WERI-Rb-1 (cell line): ENCODE measurements around the gene IER2.
A peak's percentile ranks its signal among the peaks of the same experiment; 100 is the strongest.

Experiments
- DNase-seq: peaks from one replicate; pipeline ENCODE4 v3.0.0-alpha.2; 2020
- H3K27ac ChIP-seq: fragments of 250-450 bp; sonication (Bioruptor Pico); 2 replicates; pipeline ENCODE4 v1.5.1; 2020; ENCODE audit warnings: mild to moderate bottlenecking, moderate library complexity
- H3K27me3 ChIP-seq: fragments of 250-450 bp; sonication (Bioruptor Pico); 2 replicates; pipeline ENCODE4 v1.5.1; 2021; ENCODE audit warnings: mild to moderate bottlenecking, low read depth, moderate library complexity; ENCODE audit not compliant: insufficient read depth, severe bottlenecking
- H3K36me3 ChIP-seq: fragments of 250-450 bp; sonication (Bioruptor Pico); 2 replicates; pipeline ENCODE4 v1.5.1; 2020; ENCODE audit warnings: mild to moderate bottlenecking, moderate library complexity
- H3K4me3 ChIP-seq: 2 replicates; pipeline ENCODE4 v1.5.1; 2011; ENCODE audit warnings: low read depth, mild to moderate bottlenecking, control low read depth, low read length
- H3K9me3 ChIP-seq: fragments of 250-450 bp; sonication (Bioruptor Pico); 2 replicates; pipeline ENCODE4 v1.5.1; 2021; ENCODE audit warnings: mild to moderate bottlenecking, moderate library complexity; ENCODE audit not compliant: severe bottlenecking
- TF ChIP-seq, protein P1 (sequence below): IDR thresholded peaks from 2 replicates; pipeline ENCODE4 v1.5.1; 2011; ENCODE audit warnings: low read depth, mild to moderate bottlenecking, control low read depth, inconsistent platforms, low read length

IER2 gene

DNA sequence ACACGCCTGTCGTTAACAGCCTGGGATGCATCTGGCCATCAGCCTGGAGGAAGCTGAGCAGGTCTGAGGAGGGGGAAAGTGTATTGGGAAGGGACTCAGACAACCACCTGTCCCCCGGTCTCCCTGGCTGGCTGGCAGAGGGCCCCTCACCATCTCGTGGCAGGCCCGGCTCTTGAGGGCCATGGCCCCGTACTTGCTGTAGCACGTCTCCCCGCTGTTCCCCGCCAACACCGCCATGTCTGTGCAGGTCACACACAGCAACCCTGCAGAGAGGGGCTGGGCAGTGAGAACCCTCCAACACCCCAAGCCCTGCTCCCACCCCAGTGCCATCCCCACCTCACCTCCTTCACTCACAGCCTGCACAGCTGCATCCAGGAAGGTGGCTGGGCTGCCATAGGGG is 37.7 kb upstream of the IER2 start:
- Histone ChIP-seq H3K36me3 (peaks cover 38% of the 10 kb centered on the region), H3K27ac (no peak overlapping the region), H3K27me3 (no peaks in the 10 kb centered on the region), H3K4me3 (no peak overlapping the region), H3K9me3 (no peaks in the 10 kb centered on the region)
- TF ChIP-seq, protein P1, sequence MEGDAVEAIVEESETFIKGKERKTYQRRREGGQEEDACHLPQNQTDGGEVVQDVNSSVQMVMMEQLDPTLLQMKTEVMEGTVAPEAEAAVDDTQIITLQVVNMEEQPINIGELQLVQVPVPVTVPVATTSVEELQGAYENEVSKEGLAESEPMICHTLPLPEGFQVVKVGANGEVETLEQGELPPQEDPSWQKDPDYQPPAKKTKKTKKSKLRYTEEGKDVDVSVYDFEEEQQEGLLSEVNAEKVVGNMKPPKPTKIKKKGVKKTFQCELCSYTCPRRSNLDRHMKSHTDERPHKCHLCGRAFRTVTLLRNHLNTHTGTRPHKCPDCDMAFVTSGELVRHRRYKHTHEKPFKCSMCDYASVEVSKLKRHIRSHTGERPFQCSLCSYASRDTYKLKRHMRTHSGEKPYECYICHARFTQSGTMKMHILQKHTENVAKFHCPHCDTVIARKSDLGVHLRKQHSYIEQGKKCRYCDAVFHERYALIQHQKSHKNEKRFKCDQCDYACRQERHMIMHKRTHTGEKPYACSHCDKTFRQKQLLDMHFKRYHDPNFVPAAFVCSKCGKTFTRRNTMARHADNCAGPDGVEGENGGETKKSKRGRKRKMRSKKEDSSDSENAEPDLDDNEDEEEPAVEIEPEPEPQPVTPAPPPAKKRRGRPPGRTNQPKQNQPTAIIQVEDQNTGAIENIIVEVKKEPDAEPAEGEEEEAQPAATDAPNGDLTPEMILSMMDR = no peak
- DNase-seq = no peak

GRCh38 chr19:13115936-13116281 is 34.3 kb upstream of the IER2 start:
- H3K36me3 ChIP-seq = peaks cover 51% of the 10 kb centered on the region
- peak overlapping the region; percentile 88 for H3K27ac ChIP-seq
- TF ChIP-seq, protein P1 = no peak
- H3K4me3 ChIP-seq = peak overlapping the region; percentile 96
- DNase-seq = no peak
- no peaks in the 10 kb centered on the region for H3K27me3 ChIP-seq
- H3K9me3 ChIP-seq = no peaks in the 10 kb centered on the region

DNA sequence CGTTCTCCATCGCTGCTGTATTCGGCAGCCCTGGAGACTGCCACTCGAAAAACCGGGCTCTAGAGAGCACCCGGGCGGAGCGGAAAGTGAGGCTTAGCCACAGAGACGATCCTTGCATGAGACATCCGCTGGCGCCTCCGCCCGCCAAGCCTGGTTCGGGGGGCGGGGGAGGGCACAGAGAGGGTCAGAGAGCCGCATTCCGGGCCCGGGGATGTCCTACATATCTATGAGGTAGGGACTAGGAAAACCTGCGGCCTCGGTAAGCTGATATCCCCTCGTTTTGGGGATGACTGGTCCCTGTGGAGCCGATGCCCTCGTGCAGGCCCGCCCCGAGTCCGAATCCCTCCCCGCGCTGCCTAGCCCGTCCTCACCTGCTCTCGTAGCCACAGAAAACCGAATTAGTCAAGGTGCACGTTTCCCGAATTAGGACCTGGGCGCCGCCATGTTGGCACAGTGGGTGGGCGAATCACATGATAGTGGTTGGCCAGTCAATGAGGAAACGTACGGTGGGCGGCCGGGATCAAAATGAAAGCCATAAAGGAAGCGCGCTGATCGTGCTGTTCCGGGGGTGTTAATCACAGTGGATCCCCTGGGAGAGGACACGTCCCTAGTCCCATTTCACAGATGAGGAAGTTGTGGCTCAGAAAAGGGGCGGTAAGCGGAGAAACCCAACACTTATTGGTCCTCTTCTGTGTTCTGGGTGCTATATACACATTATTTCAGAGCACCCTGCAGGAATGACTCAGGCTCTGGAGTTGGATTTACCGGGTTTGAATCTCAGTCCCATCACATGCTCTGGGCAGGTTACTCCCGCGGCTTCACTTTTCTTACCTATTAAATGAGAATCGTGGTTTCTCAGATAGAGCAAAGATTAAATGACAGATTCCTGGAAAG is 33.7 kb upstream of the IER2 start, which contains the start of gene TRMT1:
TRMT1 (minus strand) TSS at position 459 of the 894 bp plus-strand sequence; CDS start at position 118, 341 bp downstream.
- Histone ChIP-seq H3K27ac (peak within 1 kb of the TSS; percentile 88), H3K27me3 (no peaks in the 10 kb centered on the region), H3K9me3 (no peaks in the 10 kb centered on the region), H3K4me3 (peak within 1 kb of the TSS; percentile 96), H3K36me3 (peaks cover 55% of the 10 kb centered on the region)
- TF ChIP-seq, protein P1 = no peak
- DNase-seq = peak; percentile 95

- peak overlapping the region; percentile 88 for H3K27ac ChIP-seq
- H3K36me3 ChIP-seq = peaks cover 55% of the 10 kb centered on the region
- H3K9me3 ChIP-seq = no peaks in the 10 kb centered on the region
- H3K27me3 ChIP-seq = no peaks in the 10 kb centered on the region
- DNase-seq = no peak
- TF ChIP-seq, protein P1 = no peak
- H3K4me3 ChIP-seq = peak overlapping the region; percentile 96
These were observed 32.9 kb upstream of the IER2 start for GRCh38 chr19:13117176-13117771.

DNA sequence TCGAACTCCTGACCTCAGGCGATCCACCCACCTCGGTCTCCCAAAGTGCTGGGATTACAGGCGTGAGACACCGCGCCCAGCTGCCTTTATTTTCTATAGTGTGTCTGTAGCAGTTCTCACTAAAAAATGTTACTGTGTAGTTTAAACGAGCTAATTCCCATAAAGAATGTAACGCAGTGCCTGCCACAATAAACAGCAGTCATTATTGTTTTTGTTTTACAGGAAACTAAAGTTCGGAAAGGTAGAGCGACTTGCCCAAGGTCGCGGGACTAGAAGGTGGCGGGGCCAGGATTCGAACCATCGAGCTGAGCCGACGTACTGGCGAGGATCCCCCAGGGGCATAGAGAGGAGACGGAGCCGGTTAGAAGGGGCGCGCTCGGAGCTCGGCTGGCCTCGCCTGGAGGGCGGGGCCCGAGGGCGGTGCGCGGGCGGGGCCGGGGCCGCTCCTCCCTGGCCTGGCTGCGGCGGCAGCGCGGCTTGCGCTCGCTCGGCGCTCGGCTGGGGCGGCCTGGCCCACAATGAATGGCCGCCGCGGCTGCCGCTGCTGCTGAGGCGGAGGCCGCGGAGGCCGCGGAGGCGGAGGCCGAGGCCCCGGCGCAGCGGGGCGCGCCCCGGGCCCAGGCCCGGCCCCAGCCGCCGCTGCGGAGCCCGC is 32.3 kb upstream of the IER2 start, which contains the start of gene NACC1:
NACC1 (plus strand) TSS at position 493 of the 652 bp plus-strand sequence. CDS start 16,944 bp downstream, outside the sequence.
- Histone ChIP-seq H3K27ac (peak within 1 kb of the TSS; percentile 97), H3K27me3 (no peaks in the 10 kb centered on the region), H3K9me3 (no peaks in the 10 kb centered on the region), H3K4me3 (peak within 1 kb of the TSS; percentile 96), H3K36me3 (peaks cover 49% of the 10 kb centered on the region)
- peak; percentile 89 for DNase-seq
- TF ChIP-seq, protein P1 = no peak
